Activated CD8-positive, alpha-beta T cell treated with anti-CD3 and anti-CD28 coated beads for 36 hours (primary cell): ENCODE measurements around the gene DRC1. TPM values are rescaled to one million over a fixed set of nuclear protein-coding genes. Genes with fewer than 3 reads are reported as not detected.

Experiments
- ATAC-seq: fragments of 200-7000 bp; cut with Tn5 transposase; one replicate; pipeline ENCODE4 v1.10.0; 2021; ENCODE audit warnings: mild to moderate bottlenecking, moderate library complexity
- CTCF ChIA-PET: fragments of 350-600 bp; sonication (Branson Sonifier 250); formaldehyde crosslinking; loops from one replicate; lab custom pipeline; 2021; ENCODE audit warnings: antibody characterized with exemption; lab: Charles Lee
- POLR2A ChIA-PET: fragments of 350-600 bp; sonication (Branson Sonifier 250); formaldehyde crosslinking; loops from one replicate; lab custom pipeline; 2021; ENCODE audit warnings: antibody characterized with exemption; lab: Charles Lee
- DNase-seq: peaks from one replicate; pipeline ENCODE4 v3.0.0-alpha.2; 2020
- H3K27ac Mint-ChIP-seq: one replicate; pipeline ENCODE4 v1.8.0; 2021; ENCODE audit warnings: mild to moderate bottlenecking, mixed read lengths
- H3K27me3 Mint-ChIP-seq: one replicate; pipeline ENCODE4 v1.8.0; 2021; ENCODE audit warnings: mixed read lengths
- H3K36me3 Mint-ChIP-seq: one replicate; pipeline ENCODE4 v1.8.0; 2021; ENCODE audit warnings: low read depth, mixed read lengths
- H3K4me1 Mint-ChIP-seq: one replicate; pipeline ENCODE4 v1.8.0; 2021; ENCODE audit warnings: low read depth, mixed read lengths
- H3K4me3 Mint-ChIP-seq: one replicate; pipeline ENCODE4 v1.8.0; 2021; ENCODE audit warnings: mild to moderate bottlenecking, moderate library complexity, mixed read lengths
- H3K9me3 Mint-ChIP-seq: one replicate; pipeline ENCODE4 v1.8.0; 2021; ENCODE audit warnings: mixed read lengths
- intact Hi-C: fragments of 100-400 bp; cut with micrococcal nuclease; formaldehyde crosslinking; loops from one replicate; pipeline ENCODE4 v1.10.0; 2022
- total RNA-seq, 2 experiments: library from RNA; stranded (reverse); gene quantifications; one replicate each; pipeline ENCODE4 v1.2.3, GENCODE V29; 2021
- TF ChIP-seq, protein P1 (sequence below): fragments of 200-600 bp; IDR thresholded peaks from one replicate; pipeline ENCODE4 v1.8.0; 2022; ENCODE audit warnings: antibody characterized with exemption, mild to moderate bottlenecking

The DRC1 gene
- total RNA-seq, 2 experiments from 2014 or later: not detected

DNA sequence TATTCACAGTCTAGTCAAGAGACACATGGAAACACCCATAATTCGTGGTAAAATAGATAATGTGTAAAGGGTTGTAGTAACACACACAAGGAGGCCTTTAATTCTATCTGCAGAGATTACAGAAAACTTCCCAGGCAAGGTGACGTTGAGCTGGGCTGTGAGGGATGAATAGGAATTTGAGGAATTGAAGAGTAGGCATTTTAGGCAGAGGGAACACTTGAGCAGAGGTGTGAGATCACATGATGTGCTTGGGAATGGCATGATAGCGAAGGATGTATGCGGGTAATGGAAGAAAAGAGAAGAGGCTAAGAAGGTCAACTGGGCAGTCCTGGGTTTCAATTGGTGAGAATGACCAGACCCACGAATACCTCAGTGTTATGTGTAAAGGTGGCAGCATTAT is 20.2 kb downstream of the DRC1 start:
- Mint-ChIP-seq H3K27ac (no peak overlapping the region), H3K9me3 (no peaks in the 10 kb centered on the region), H3K4me1 (no peaks in the 10 kb centered on the region), H3K27me3 (no peaks in the 10 kb centered on the region), H3K4me3 (no peak overlapping the region), H3K36me3 (no peaks in the 10 kb centered on the region)
- ChIA-PET POLR2A (interaction anchor here (1.0 kb wide), 1 partner anchor 10 kb away, joined by 3 read pairs; no protein-coding TSS in a partner anchor), CTCF (no interaction called here)
- intact Hi-C loops: no loop called here
- DNase-seq: no peak
- no peak for ATAC-seq
- TF ChIP-seq, protein P1, sequence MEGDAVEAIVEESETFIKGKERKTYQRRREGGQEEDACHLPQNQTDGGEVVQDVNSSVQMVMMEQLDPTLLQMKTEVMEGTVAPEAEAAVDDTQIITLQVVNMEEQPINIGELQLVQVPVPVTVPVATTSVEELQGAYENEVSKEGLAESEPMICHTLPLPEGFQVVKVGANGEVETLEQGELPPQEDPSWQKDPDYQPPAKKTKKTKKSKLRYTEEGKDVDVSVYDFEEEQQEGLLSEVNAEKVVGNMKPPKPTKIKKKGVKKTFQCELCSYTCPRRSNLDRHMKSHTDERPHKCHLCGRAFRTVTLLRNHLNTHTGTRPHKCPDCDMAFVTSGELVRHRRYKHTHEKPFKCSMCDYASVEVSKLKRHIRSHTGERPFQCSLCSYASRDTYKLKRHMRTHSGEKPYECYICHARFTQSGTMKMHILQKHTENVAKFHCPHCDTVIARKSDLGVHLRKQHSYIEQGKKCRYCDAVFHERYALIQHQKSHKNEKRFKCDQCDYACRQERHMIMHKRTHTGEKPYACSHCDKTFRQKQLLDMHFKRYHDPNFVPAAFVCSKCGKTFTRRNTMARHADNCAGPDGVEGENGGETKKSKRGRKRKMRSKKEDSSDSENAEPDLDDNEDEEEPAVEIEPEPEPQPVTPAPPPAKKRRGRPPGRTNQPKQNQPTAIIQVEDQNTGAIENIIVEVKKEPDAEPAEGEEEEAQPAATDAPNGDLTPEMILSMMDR: no peak

DNA sequence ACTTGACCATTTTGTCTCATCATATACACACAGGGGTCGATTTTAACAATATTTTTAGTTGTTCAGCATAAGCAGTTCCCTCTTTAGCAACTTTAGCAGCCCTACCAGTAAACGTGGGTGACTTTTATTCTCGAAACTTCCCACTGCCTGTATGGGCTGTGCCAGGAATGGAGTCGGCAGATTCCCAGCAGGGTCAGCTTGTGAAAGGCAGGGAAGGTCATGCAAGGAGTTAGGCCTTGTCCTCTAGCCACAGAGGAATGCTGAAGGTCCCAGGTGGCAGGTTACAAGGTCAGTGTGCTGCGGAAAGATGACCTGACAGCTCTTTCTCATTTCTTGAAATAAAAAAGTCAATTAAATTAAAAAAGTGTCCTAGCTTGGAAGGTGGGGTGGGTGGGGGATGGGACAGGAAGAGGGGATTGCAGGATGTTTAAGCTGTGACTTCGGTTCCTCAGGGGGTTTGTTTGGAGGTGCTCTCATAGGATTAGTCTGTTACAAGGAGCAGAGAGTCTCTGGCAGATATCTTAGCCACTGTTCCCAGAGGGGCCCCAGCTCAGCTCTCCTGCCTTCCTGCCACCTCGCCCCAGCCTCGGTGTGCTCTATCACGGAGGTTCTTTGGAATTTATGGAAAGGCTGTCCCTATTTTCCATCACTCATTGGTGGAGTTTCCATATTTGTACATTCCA is 21.4 kb downstream of the DRC1 start:
- intact Hi-C loops: no loop called here
- Mint-ChIP-seq H3K4me1 (no peaks in the 10 kb centered on the region), H3K4me3 (no peak overlapping the region), H3K27me3 (no peaks in the 10 kb centered on the region), H3K27ac (no peak overlapping the region), H3K36me3 (no peaks in the 10 kb centered on the region), H3K9me3 (no peaks in the 10 kb centered on the region)
- POLR2A ChIA-PET: interaction anchor here (0.5 to 1.6 kb wide), 2 partner anchors 10 to 78 kb away, joined by 3 read pairs; no protein-coding TSS in a partner anchor
- CTCF ChIA-PET: no interaction called here
- DNase-seq (no peak), ATAC-seq (no peak)
- TF ChIP-seq, protein P1: no peak

DNA sequence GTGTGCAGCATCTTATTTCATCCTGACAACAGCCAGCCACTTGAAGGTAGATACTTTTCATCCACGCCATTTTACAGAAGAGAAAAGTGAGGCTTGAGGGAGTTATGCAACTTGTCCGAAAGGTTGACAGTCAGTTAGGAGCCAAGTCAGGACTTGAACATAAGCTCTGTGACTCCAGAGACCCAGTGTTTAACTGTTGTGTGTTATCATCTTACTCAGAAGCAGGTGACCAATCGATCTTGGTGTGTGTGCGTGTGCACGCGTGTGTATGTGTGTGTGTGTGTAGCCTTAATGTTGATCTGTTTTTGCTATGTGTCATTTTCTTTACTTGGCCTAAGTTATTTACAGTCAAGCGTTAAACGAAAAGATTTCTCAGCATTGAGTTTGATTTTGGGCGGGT is 22.0 kb downstream of the DRC1 start:
- Mint-ChIP-seq H3K27me3 (no peaks in the 10 kb centered on the region), H3K9me3 (no peaks in the 10 kb centered on the region), H3K36me3 (no peaks in the 10 kb centered on the region), H3K4me1 (no peaks in the 10 kb centered on the region), H3K4me3 (no peak overlapping the region), H3K27ac (no peak overlapping the region)
- intact Hi-C loops: no loop called here
- DNase-seq (no peak), ATAC-seq (no peak)
- ChIA-PET CTCF (no interaction called here), POLR2A (interaction anchor here (1.6 kb wide), 1 partner anchor 9 kb away, joined by 3 read pairs; no protein-coding TSS in a partner anchor)
- TF ChIP-seq, protein P1: no peak

DNA sequence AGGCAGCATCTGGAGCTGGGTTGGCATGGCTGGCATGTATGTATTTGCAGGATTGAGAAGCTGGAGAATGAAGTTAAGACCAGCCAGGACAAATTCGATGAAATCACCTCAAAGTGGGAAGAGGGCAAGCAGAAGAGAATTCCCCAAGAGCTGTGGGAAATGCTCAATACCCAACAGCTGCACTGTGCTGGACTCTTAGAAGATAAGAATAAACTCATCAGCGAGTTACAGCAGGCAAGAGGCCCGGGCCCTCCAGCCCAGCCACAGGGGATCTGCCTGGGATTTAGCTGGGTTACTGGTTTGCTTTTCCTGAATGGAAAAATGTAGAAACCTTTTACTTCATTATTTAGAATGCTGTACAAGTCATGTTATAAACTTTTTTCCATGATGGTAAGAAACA is 22.5 kb downstream of the DRC1 start:
- H3K4me3 Mint-ChIP-seq: no peak overlapping the region
- no peak overlapping the region for H3K27ac Mint-ChIP-seq
- ChIA-PET POLR2A (interaction anchor here (1.6 kb wide), 1 partner anchor 9 kb away, joined by 3 read pairs; no protein-coding TSS in a partner anchor), CTCF (no interaction called here)
- intact Hi-C loops: no loop called here
- DNase-seq: no peak
- no peaks in the 10 kb centered on the region for H3K27me3 Mint-ChIP-seq
- H3K4me1 Mint-ChIP-seq: no peaks in the 10 kb centered on the region
- H3K9me3 Mint-ChIP-seq: no peaks in the 10 kb centered on the region
- no peak for ATAC-seq
- no peaks in the 10 kb centered on the region for H3K36me3 Mint-ChIP-seq
- TF ChIP-seq, protein P1: no peak

DNA sequence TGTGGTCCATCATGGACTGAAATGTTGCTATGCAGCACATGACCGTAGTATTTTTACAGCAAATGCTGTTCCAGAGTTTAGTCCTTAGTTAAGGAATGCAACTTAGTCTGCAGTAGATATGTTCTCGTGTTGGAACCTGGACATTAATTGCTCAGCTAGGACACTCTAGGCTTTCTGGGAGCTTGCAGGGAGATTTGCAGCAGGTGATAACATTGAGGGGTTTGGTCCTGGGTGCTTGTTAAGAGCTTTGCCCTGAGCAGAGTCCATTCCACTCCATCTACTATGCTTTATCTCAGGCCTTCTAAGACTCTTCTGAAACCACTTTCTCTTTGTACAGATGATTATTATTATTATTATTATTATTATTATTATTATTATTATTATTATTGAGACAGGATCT is 27.1 kb downstream of the DRC1 start:
- Mint-ChIP-seq H3K9me3 (no peaks in the 10 kb centered on the region), H3K4me1 (no peaks in the 10 kb centered on the region), H3K27ac (no peak overlapping the region), H3K36me3 (no peaks in the 10 kb centered on the region), H3K27me3 (peaks cover 3% of the 10 kb centered on the region), H3K4me3 (no peak overlapping the region)
- TF ChIP-seq, protein P1: no peak
- no peak for DNase-seq
- CTCF ChIA-PET: no interaction called here
- intact Hi-C loops: no loop called here
- POLR2A ChIA-PET: interaction anchor here (0.6 kb wide), 1 partner anchor 776 kb away, joined by 3 read pairs; no protein-coding TSS in a partner anchor
- ATAC-seq: no peak
